ENCODE data around the gene PNCK. TPM values are rescaled to one million over a fixed set of nuclear protein-coding genes. Genes with fewer than 3 reads are reported as not detected.

PNCK gene
- total RNA-seq = 28.2 to 35.1 TPM (median 28.5 TPM) in 3 replicates

DNA sequence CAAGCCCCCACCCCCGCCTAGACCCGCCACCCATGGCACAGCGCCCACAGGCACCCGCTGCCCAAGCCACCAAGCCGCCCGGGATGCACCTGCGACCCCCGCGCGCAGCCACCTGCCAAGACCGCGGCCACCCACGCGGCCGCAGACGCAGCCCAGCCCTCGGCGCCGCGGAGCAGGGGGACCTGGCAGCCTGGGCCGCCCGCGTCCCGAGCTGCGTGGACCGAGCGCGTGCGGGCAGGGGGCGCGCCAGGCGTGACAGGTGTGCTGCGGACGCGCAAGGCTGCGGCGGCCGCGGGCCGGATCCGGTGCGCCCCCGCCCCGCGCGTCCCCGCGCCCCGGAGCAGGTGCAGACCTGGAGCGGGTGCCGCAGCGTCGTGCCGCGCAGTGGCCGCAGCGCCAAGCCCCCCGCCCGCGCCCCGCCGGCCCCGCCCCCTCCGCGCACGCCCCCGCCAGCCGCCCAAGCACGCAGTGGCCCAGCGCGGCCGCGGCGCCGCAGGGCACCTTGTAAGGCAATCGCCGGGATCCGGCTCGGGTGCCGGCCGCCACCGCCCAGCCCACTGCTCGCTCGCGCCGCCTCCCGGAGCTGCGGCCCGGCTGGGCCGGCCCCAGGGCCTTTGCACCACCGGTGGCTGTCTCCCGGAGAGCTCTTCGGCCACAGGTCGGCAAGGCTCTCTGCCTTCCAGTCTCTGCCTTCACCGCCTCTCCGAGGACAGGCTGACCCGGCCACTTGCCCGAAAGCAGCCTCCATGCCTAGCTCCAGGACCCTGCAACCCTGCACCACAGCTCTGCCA, at the start of gene PNCK:
Gene PNCK (minus strand): TSS at position 386 of the 791 bp plus-strand sequence. CDS start 737 bp downstream, outside the sequence.
- Mint-ChIP-seq H3K9me3 (peaks cover 3% of the 10 kb centered on the region), H3K27ac (no peak within 1 kb of the TSS), H3K27me3 (ENCODE audit: low read depth) (peaks cover 26% of the 10 kb centered on the region), H3K36me3 (peaks cover 2% of the 10 kb centered on the region), H3K4me3 (peak within 1 kb of the TSS; percentile 55), H3K4me1 (peaks cover 9% of the 10 kb centered on the region)
- DNase-seq (ENCODE audit: low spot score in 2 of 2, unreplicated experiment in 2 of 2) = peak; percentile 20 to 37
- TF ChIP-seq, protein P1, sequence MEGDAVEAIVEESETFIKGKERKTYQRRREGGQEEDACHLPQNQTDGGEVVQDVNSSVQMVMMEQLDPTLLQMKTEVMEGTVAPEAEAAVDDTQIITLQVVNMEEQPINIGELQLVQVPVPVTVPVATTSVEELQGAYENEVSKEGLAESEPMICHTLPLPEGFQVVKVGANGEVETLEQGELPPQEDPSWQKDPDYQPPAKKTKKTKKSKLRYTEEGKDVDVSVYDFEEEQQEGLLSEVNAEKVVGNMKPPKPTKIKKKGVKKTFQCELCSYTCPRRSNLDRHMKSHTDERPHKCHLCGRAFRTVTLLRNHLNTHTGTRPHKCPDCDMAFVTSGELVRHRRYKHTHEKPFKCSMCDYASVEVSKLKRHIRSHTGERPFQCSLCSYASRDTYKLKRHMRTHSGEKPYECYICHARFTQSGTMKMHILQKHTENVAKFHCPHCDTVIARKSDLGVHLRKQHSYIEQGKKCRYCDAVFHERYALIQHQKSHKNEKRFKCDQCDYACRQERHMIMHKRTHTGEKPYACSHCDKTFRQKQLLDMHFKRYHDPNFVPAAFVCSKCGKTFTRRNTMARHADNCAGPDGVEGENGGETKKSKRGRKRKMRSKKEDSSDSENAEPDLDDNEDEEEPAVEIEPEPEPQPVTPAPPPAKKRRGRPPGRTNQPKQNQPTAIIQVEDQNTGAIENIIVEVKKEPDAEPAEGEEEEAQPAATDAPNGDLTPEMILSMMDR (IDR thresholded peaks at IDR 0.05; ENCODE audit: unreplicated experiment) = no peak

DNA sequence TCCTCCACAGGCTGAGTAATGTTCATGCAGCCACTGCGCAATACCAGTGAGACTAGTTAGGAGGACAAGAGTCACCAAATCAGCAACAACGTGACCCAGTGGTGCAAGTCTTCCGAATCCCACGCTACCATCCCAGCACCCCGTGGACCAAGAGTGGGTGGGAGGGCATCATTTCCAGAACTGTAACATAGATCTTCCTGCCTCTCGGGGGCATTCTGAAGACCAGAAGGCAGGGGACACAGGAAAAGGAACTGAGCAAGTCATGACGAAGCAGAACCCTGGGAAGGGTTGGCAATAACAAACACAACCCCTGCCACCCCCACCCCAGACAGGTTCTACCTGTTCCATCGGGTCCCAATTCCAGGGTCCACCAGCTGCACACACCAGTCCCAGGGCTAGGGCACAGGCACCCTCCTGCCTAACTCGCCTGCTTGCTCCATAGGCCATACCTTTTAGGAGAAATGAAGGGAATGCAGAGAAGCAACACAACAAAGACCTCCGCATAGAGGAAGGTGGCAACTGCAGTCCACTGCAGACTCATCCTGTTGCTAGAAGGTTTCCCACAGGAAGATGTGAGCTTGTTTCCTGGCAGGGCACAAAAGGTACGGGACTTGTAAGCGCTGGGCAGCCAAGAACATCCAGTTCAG, 49.2 kb upstream of the PNCK start:
- Mint-ChIP-seq H3K9me3 (peaks cover 3% of the 10 kb centered on the region), H3K4me1 (peaks cover 18% of the 10 kb centered on the region), H3K27ac (peak overlapping the region; percentile 91), H3K4me3 (peak overlapping the region; percentile 79), H3K27me3 (ENCODE audit: low read depth) (no peaks in the 10 kb centered on the region), H3K36me3 (peaks cover 7% of the 10 kb centered on the region)
- DNase-seq (ENCODE audit: low spot score in 2 of 2, unreplicated experiment in 2 of 2) = no peak
- TF ChIP-seq, protein P1 (IDR thresholded peaks at IDR 0.05; ENCODE audit: unreplicated experiment) = no peak

GRCh38 chrX:153719701-153720100, 46.1 kb upstream of the PNCK start:
- Mint-ChIP-seq H3K4me3 (no peak overlapping the region), H3K9me3 (peaks cover 6% of the 10 kb centered on the region), H3K36me3 (peaks cover 13% of the 10 kb centered on the region), H3K27ac (no peak overlapping the region), H3K4me1 (peaks cover 6% of the 10 kb centered on the region), H3K27me3 (ENCODE audit: low read depth) (no peaks in the 10 kb centered on the region)
- no peak for DNase-seq (ENCODE audit: low spot score in 2 of 2, unreplicated experiment in 2 of 2)
- TF ChIP-seq, protein P1 (IDR thresholded peaks at IDR 0.05; ENCODE audit: unreplicated experiment) = no peak

GRCh38 chrX:153719238-153719637, 45.6 kb upstream of the PNCK start:
- Mint-ChIP-seq H3K36me3 (peaks cover 13% of the 10 kb centered on the region), H3K27ac (no peak overlapping the region), H3K4me1 (peaks cover 6% of the 10 kb centered on the region), H3K9me3 (peaks cover 6% of the 10 kb centered on the region), H3K4me3 (no peak overlapping the region), H3K27me3 (ENCODE audit: low read depth) (no peaks in the 10 kb centered on the region)
- TF ChIP-seq, protein P1 (IDR thresholded peaks at IDR 0.05; ENCODE audit: unreplicated experiment) = no peak
- no peak for DNase-seq (ENCODE audit: low spot score in 2 of 2, unreplicated experiment in 2 of 2)

- no peak for DNase-seq (ENCODE audit: low spot score in 2 of 2, unreplicated experiment in 2 of 2)
- Mint-ChIP-seq H3K9me3 (peaks cover 6% of the 10 kb centered on the region), H3K27me3 (ENCODE audit: low read depth) (no peaks in the 10 kb centered on the region), H3K27ac (no peak overlapping the region), H3K36me3 (peaks cover 18% of the 10 kb centered on the region), H3K4me1 (peaks cover 6% of the 10 kb centered on the region), H3K4me3 (no peak overlapping the region)
- TF ChIP-seq, protein P1 (IDR thresholded peaks at IDR 0.05; ENCODE audit: unreplicated experiment) = no peak
Observed at GRCh38 chrX:153717445-153717844, 43.8 kb upstream of the PNCK start.

Measured in mesothelial cell of epicardium (in vitro differentiated cells).